ENCODE results near the gene CCDC172. TPM values are rescaled to one million over a fixed set of nuclear protein-coding genes. Genes with fewer than 3 reads are reported as not detected.

The CCDC172 gene
- total RNA-seq, 1 donor from 2014 or later = not detected

DNA sequence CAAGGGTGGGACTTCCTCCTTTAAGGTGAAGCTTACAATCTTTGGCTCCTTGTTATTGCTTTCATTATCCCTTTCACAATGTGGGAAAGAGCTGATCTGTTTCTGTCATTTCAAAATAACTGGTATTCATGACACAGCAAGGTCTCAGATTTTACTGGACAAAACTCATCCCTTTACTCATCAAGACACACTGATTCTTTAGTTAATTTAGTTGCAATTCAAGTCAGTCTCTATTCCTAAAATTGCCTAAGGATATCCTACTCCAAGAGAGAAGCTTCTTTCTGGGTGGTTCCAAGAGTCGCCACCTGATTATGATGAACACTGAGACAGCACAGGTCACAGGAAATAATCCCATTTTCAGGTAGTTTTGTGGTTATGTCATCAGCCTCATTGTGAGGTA lies 97.6 kb downstream of the CCDC172 start:
- Mint-ChIP-seq H3K4me1 (no peaks in the 10 kb centered on the region), H3K4me3 (no peak overlapping the region), H3K9me3 (no peaks in the 10 kb centered on the region), H3K27ac (ENCODE audit: unreplicated experiment) (no peak overlapping the region), H3K27me3 (ENCODE audit: low read depth) (no peaks in the 10 kb centered on the region), H3K36me3 (ENCODE audit: low read depth) (no peaks in the 10 kb centered on the region)
- TF ChIP-seq, protein P1, sequence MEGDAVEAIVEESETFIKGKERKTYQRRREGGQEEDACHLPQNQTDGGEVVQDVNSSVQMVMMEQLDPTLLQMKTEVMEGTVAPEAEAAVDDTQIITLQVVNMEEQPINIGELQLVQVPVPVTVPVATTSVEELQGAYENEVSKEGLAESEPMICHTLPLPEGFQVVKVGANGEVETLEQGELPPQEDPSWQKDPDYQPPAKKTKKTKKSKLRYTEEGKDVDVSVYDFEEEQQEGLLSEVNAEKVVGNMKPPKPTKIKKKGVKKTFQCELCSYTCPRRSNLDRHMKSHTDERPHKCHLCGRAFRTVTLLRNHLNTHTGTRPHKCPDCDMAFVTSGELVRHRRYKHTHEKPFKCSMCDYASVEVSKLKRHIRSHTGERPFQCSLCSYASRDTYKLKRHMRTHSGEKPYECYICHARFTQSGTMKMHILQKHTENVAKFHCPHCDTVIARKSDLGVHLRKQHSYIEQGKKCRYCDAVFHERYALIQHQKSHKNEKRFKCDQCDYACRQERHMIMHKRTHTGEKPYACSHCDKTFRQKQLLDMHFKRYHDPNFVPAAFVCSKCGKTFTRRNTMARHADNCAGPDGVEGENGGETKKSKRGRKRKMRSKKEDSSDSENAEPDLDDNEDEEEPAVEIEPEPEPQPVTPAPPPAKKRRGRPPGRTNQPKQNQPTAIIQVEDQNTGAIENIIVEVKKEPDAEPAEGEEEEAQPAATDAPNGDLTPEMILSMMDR (conservative IDR thresholded peaks at IDR 0.05) = no peak
- no peak for DNase-seq (ENCODE audit: low read depth, low spot score)

GRCh38 chr10:116427671-116428070 lies 103.4 kb downstream of the CCDC172 start, which contains the start of gene PNLIPRP3:
Gene PNLIPRP3 (plus strand): TSS chr10:116427847. CDS start chr10:116428013, 166 bp downstream.
- Mint-ChIP-seq H3K4me1 (no peaks in the 10 kb centered on the region), H3K4me3 (no peak within 1 kb of the TSS), H3K27me3 (ENCODE audit: low read depth) (no peaks in the 10 kb centered on the region), H3K27ac (ENCODE audit: unreplicated experiment) (no peak within 1 kb of the TSS), H3K9me3 (no peaks in the 10 kb centered on the region), H3K36me3 (ENCODE audit: low read depth) (no peaks in the 10 kb centered on the region)
- TF ChIP-seq, protein P1 (conservative IDR thresholded peaks at IDR 0.05) = no peak
- no peak for DNase-seq (ENCODE audit: low read depth, low spot score)

- no peak for DNase-seq (ENCODE audit: low read depth, low spot score)
- Mint-ChIP-seq H3K4me1 (no peaks in the 10 kb centered on the region), H3K4me3 (no peak overlapping the region), H3K27me3 (ENCODE audit: low read depth) (no peaks in the 10 kb centered on the region), H3K36me3 (ENCODE audit: low read depth) (no peaks in the 10 kb centered on the region), H3K27ac (ENCODE audit: unreplicated experiment) (no peak overlapping the region), H3K9me3 (peaks cover 4% of the 10 kb centered on the region)
- TF ChIP-seq, protein P1 (conservative IDR thresholded peaks at IDR 0.05) = no peak
Measured at GRCh38 chr10:116429288-116429977, 105.2 kb downstream of the CCDC172 start.

Other genes starting within 250 kb of the CCDC172 start
- 72.4 and 72.8 TPM in 2 replicates for gene GFRA1, start 51.2 kb upstream of the CCDC172 start, total RNA-seq
- not detected in 2 replicates for gene PNLIPRP3, start 103.4 kb downstream of the CCDC172 start, total RNA-seq
- gene PNLIP, start 221.5 kb downstream of the CCDC172 start, total RNA-seq = not detected in 2 replicates